Chondrocyte (in vitro differentiated cells): ENCODE measurements around the gene PRPS1. TPM values are rescaled to one million over a fixed set of nuclear protein-coding genes. Genes with fewer than 3 reads are reported as not detected.

Experiments
- DNase-seq: peaks from one replicate; pipeline ENCODE4 v3.0.0; 2021; ENCODE audit warnings: mixed read lengths, low spot score
- H3K27ac Mint-ChIP-seq: one replicate; pipeline ENCODE4 v1.8.0; 2021; ENCODE audit warnings: mild to moderate bottlenecking, moderate library complexity, mixed read lengths; ENCODE audit not compliant: unreplicated experiment
- H3K27me3 Mint-ChIP-seq: 2 replicates; pipeline ENCODE4 v1.8.0; 2021; ENCODE audit warnings: low read depth, mixed read lengths
- H3K36me3 Mint-ChIP-seq: 2 replicates; pipeline ENCODE4 v1.8.0; 2021; ENCODE audit warnings: low read depth, mixed read lengths
- H3K4me1 Mint-ChIP-seq: 2 replicates; pipeline ENCODE4 v1.8.0; 2021; ENCODE audit warnings: low read depth, mild to moderate bottlenecking, mixed read lengths
- H3K4me3 Mint-ChIP-seq: one replicate; pipeline ENCODE4 v1.8.0; 2021; ENCODE audit warnings: mild to moderate bottlenecking, moderate library complexity, mixed read lengths; ENCODE audit not compliant: unreplicated experiment
- H3K9me3 Mint-ChIP-seq: 2 replicates; pipeline ENCODE4 v1.8.0; 2021; ENCODE audit warnings: low read depth, mixed read lengths
- CTCF ChIP-seq: fragments of 200-600 bp; sonication (generic); IDR thresholded peaks from 2 replicates; pipeline ENCODE4 v1.5.0; 2021; ENCODE audit warnings: antibody characterized with exemption, mild to moderate bottlenecking, moderate library complexity
- total RNA-seq: library from RNA; stranded (reverse); gene quantifications from 3 replicates; pipeline ENCODE4 v1.2.1, GENCODE V29; 2021

PRPS1 gene
- total RNA-seq, 1 donor from 2014 or later, result 31.6 TPM

GRCh38 chrX:107629540-107629909 is 1.2 kb downstream of the PRPS1 start:
- peaks cover 9% of the 10 kb centered on the region for H3K9me3 Mint-ChIP-seq
- peak; percentile 71 for TF ChIP-seq CTCF
- H3K36me3 Mint-ChIP-seq, result no peaks in the 10 kb centered on the region
- no peaks in the 10 kb centered on the region for H3K27me3 Mint-ChIP-seq
- peaks cover 26% of the 10 kb centered on the region for H3K4me1 Mint-ChIP-seq
- peak overlapping the region; percentile 82 for H3K4me3 Mint-ChIP-seq
- no peak overlapping the region for H3K27ac Mint-ChIP-seq
- no peak for DNase-seq

GRCh38 chrX:107630031-107630689 is 1.9 kb downstream of the PRPS1 start:
- Mint-ChIP-seq H3K4me1 (peaks cover 26% of the 10 kb centered on the region), H3K27ac (no peak overlapping the region), H3K27me3 (no peaks in the 10 kb centered on the region), H3K9me3 (peaks cover 4% of the 10 kb centered on the region), H3K4me3 (peak overlapping the region; percentile 7), H3K36me3 (no peaks in the 10 kb centered on the region)
- no peak for TF ChIP-seq CTCF
- DNase-seq, result no peak

- peaks cover 26% of the 10 kb centered on the region for H3K4me1 Mint-ChIP-seq
- no peak for DNase-seq
- H3K4me3 Mint-ChIP-seq, result no peak overlapping the region
- H3K27me3 Mint-ChIP-seq, result no peaks in the 10 kb centered on the region
- no peaks in the 10 kb centered on the region for H3K36me3 Mint-ChIP-seq
- peaks cover 4% of the 10 kb centered on the region for H3K9me3 Mint-ChIP-seq
- no peak overlapping the region for H3K27ac Mint-ChIP-seq
- TF ChIP-seq CTCF, result no peak
Observed at GRCh38 chrX:107632346-107632745, 4.0 kb downstream of the PRPS1 start.

- no peak for TF ChIP-seq CTCF
- Mint-ChIP-seq H3K27me3 (no peaks in the 10 kb centered on the region), H3K9me3 (peaks cover 8% of the 10 kb centered on the region), H3K4me1 (no peaks in the 10 kb centered on the region), H3K36me3 (peaks cover 7% of the 10 kb centered on the region), H3K4me3 (no peak overlapping the region), H3K27ac (no peak overlapping the region)
- no peak for DNase-seq
Observed at GRCh38 chrX:107646735-107647134, 18.4 kb downstream of the PRPS1 start.

GRCh38 chrX:107648332-107648731 is 20.0 kb downstream of the PRPS1 start:
- H3K27ac Mint-ChIP-seq, result no peak overlapping the region
- DNase-seq, result no peak
- H3K9me3 Mint-ChIP-seq, result peaks cover 4% of the 10 kb centered on the region
- H3K27me3 Mint-ChIP-seq, result no peaks in the 10 kb centered on the region
- H3K36me3 Mint-ChIP-seq, result peaks cover 5% of the 10 kb centered on the region
- no peak for TF ChIP-seq CTCF
- H3K4me3 Mint-ChIP-seq, result no peak overlapping the region
- no peaks in the 10 kb centered on the region for H3K4me1 Mint-ChIP-seq
